ENCODE data around the gene TBX20.

DNA sequence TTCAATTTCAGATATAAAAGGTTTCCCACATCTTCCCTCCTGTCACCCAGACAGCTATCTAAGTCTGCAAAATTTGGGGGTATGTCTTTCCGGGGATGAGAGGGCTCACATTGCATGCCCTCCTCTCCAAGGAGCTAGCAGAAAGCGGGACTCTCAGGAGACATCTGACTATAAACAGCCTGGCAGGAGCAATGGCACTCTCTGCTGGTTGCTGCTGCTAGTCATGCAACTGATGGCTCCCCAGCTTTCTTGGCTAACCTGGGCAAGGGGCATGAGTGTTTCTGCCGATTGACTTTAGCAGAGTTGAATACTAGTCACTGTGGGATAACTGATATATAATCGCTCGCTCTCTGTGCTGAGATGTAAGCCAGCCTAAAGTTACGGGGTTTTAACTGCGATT is 12.0 kb downstream of the TBX20 start:
- TF ChIP-seq, protein P1, sequence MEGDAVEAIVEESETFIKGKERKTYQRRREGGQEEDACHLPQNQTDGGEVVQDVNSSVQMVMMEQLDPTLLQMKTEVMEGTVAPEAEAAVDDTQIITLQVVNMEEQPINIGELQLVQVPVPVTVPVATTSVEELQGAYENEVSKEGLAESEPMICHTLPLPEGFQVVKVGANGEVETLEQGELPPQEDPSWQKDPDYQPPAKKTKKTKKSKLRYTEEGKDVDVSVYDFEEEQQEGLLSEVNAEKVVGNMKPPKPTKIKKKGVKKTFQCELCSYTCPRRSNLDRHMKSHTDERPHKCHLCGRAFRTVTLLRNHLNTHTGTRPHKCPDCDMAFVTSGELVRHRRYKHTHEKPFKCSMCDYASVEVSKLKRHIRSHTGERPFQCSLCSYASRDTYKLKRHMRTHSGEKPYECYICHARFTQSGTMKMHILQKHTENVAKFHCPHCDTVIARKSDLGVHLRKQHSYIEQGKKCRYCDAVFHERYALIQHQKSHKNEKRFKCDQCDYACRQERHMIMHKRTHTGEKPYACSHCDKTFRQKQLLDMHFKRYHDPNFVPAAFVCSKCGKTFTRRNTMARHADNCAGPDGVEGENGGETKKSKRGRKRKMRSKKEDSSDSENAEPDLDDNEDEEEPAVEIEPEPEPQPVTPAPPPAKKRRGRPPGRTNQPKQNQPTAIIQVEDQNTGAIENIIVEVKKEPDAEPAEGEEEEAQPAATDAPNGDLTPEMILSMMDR (IDR thresholded peaks at IDR 0.05; ENCODE audit: low read depth, low read length, missing input control): no peak
- TF ChIP-seq SP1 (IDR thresholded peaks at IDR 0.05): no peak
- no peak for TF ChIP-seq RAD21 (IDR thresholded peaks at IDR 0.05)
- TF ChIP-seq YY1 (IDR thresholded peaks at IDR 0.05): no peak
- TF ChIP-seq JUND (IDR thresholded peaks at IDR 0.05): no peak

Measured in liver (tissue), 3 donors.